HepG2 (cell line): ENCODE data around the gene KIF17. TPM values are rescaled to one million over a fixed set of nuclear protein-coding genes. Genes with fewer than 3 reads are reported as not detected.

Experiments
- BORCS8-MEF2B ChIP-seq: sonication (generic); formaldehyde crosslinking; IDR thresholded peaks from 2 replicates; pipeline ENCODE4 v1.8.0; 2022; ENCODE audit warnings: mild to moderate bottlenecking, missing genetic modification reagents
- CBX1 ChIP-seq: IDR thresholded peaks from one replicate; pipeline ENCODE4 v1.6.1; 2016; ENCODE audit warnings: antibody characterized with exemption, low read depth
- CENPX ChIP-seq: sonication (generic); formaldehyde crosslinking; IDR thresholded peaks from 2 replicates; pipeline ENCODE4 v1.9.0; 2021; ENCODE audit warnings: mild to moderate bottlenecking, missing genetic modification reagents, moderate library complexity
- GFI1 ChIP-seq: sonication (generic); formaldehyde crosslinking; IDR thresholded peaks from 2 replicates; pipeline ENCODE4 v1.5.0; 2020; ENCODE audit warnings: missing genetic modification reagents, mild to moderate bottlenecking, borderline replicate concordance
- HOMEZ ChIP-seq: IDR thresholded peaks from 2 replicates; pipeline ENCODE4 v1.6.1; 2016; ENCODE audit warnings: low read depth
- KAT7 ChIP-seq: IDR thresholded peaks from 2 replicates; pipeline ENCODE4 v1.6.1; 2018; ENCODE audit warnings: borderline replicate concordance, missing compliant biosample characterization
- KLF12 ChIP-seq: sonication (generic); formaldehyde crosslinking; IDR thresholded peaks from 2 replicates; pipeline ENCODE4 v1.4.0; 2020; ENCODE audit warnings: missing genetic modification reagents, borderline replicate concordance
- MZF1 ChIP-seq: sonication (generic); formaldehyde crosslinking; IDR thresholded peaks from 2 replicates; pipeline ENCODE4 v1.8.1; 2023; ENCODE audit warnings: mild to moderate bottlenecking, missing genetic modification reagents, borderline replicate concordance
- SMAD3 ChIP-seq: sonication (generic); formaldehyde crosslinking; IDR thresholded peaks from 2 replicates; pipeline ENCODE4 v1.4.0; 2020; ENCODE audit warnings: missing genetic modification reagents
- SP4 ChIP-seq: sonication (generic); formaldehyde crosslinking; IDR thresholded peaks from 2 replicates; pipeline ENCODE4 v1.8.1; 2023; ENCODE audit warnings: mild to moderate bottlenecking, missing genetic modification reagents
- TERF1 ChIP-seq: sonication (generic); formaldehyde crosslinking; IDR thresholded peaks from 2 replicates; pipeline ENCODE4 v1.8.0; 2022; ENCODE audit warnings: mild to moderate bottlenecking, missing genetic modification reagents, moderate library complexity
- XRCC5 ChIP-seq: fragments of 200-400 bp; formaldehyde crosslinking; optimal IDR thresholded peaks from 2 replicates; pipeline ENCODE3; 2017; ENCODE audit warnings: mild to moderate bottlenecking, low read length
- YEATS2 ChIP-seq: sonication (generic); formaldehyde crosslinking; IDR thresholded peaks from 2 replicates; pipeline ENCODE4 v1.4.0; 2020; ENCODE audit warnings: missing genetic modification reagents, borderline replicate concordance
- ZBTB34 ChIP-seq: sonication (generic); formaldehyde crosslinking; IDR thresholded peaks from 2 replicates; pipeline ENCODE4 v1.8.0; 2022; ENCODE audit warnings: mild to moderate bottlenecking, missing genetic modification reagents
- ZFP82 ChIP-seq: sonication (generic); formaldehyde crosslinking; IDR thresholded peaks from 2 replicates; pipeline ENCODE4 v1.5.1; 2020; ENCODE audit warnings: mild to moderate bottlenecking, missing genetic modification reagents, borderline replicate concordance
- ZNF275 ChIP-seq: sonication (generic); formaldehyde crosslinking; IDR thresholded peaks from 2 replicates; pipeline ENCODE4 v1.8.0; 2022; ENCODE audit warnings: missing genetic modification reagents, mild to moderate bottlenecking, inconsistent platforms, borderline replicate concordance
- ZNF468 ChIP-seq: sonication (generic); formaldehyde crosslinking; IDR thresholded peaks from 2 replicates; pipeline ENCODE4 v1.8.0; 2022; ENCODE audit warnings: mild to moderate bottlenecking, moderate library complexity, missing genetic modification reagents
- ZNF615 ChIP-seq: sonication (generic); formaldehyde crosslinking; IDR thresholded peaks from 2 replicates; pipeline ENCODE4 v1.5.0; 2020; ENCODE audit warnings: mild to moderate bottlenecking, missing genetic modification reagents, borderline replicate concordance
- ZNF709 ChIP-seq: sonication (generic); formaldehyde crosslinking; IDR thresholded peaks from 2 replicates; pipeline ENCODE4 v1.5.0; 2020; ENCODE audit warnings: mild to moderate bottlenecking, missing genetic modification reagents
- ZNF746 ChIP-seq: sonication (generic); formaldehyde crosslinking; IDR thresholded peaks from 2 replicates; pipeline ENCODE4 v1.8.0; 2022; ENCODE audit warnings: mild to moderate bottlenecking, missing genetic modification reagents
- ZXDC ChIP-seq: sonication (generic); formaldehyde crosslinking; IDR thresholded peaks from 2 replicates; pipeline ENCODE4 v1.5.0; 2020; ENCODE audit warnings: mild to moderate bottlenecking, missing genetic modification reagents
- polyA plus RNA-seq, 8 experiments: library from polyadenylated mRNA; depleted of rRNA in 3 of 8; stranded (reverse) in 7 of 8; unstranded in 1 of 8; fragments of >200 nt; fragmentation: Illumina TruSeq in 4 of 8; extraction: Trizol in 4 of 8; gene quantifications; 2 replicates each; pipeline versions ENCODE4 v1.2.1 to v1.2.3, GENCODE V29; 2011 to 2016; ENCODE audit warnings: low read depth in 4 of 8, missing spikeins in 1 of 8, mixed read lengths in 1 of 8; ENCODE audit not compliant: insufficient read depth in 1 of 8
- total RNA-seq, 5 experiments: library from RNA; depleted of rRNA; stranded (reverse); fragments of >200 nt; fragmentation: Illumina TruSeq; extraction: Trizol; gene quantifications; 2 replicates each; pipeline ENCODE4 v1.2.3, GENCODE V29; 2016; ENCODE audit warnings: low read depth in 1 of 5

Gene KIF17
- total and polyA plus RNA-seq, 2 of the 13 experiments (the other 11 are each of a cell fraction or from before 2014, with no cell fraction given), result 0.24 to 0.44 TPM

GRCh38 chr1:20633190-20634064 is 84.4 kb downstream of the KIF17 start, which contains the start of gene PINK1 (continued):
- TF ChIP-seq ZNF615 (CRISPR knock-in tag) (no peak), KAT7 (CRISPR knock-in tag) (no peak; the same call in 1 of the 2 replicates), ZFP82 (CRISPR knock-in tag) (peak; percentile 70; the same call in 1 of the 2 replicates), ZNF746 (CRISPR knock-in tag) (no peak), ZXDC (CRISPR knock-in tag) (no peak), CBX1 (no peak), GFI1 (no peak), SP4 (peak; percentile 80; the same call in 1 of the 2 replicates), XRCC5 (peak; percentile 92), ZNF468 (CRISPR knock-in tag) (no peak), ZNF275 (no peak; the same call in 1 of the 2 replicates), ZNF709 (CRISPR knock-in tag) (no peak), HOMEZ (CRISPR knock-in tag) (peak; percentile 58; the same call in 1 of the 2 replicates), YEATS2 (CRISPR knock-in tag) (0 out of 2 replicates have a peak, but pooled peaks have one; percentile 39), BORCS8-MEF2B (no peak; the same call in none of the 2 replicates), SMAD3 (CRISPR knock-in tag) (peak; percentile 65), CENPX (CRISPR knock-in tag) (no peak), TERF1 (CRISPR knock-in tag) (no peak), ZBTB34 (CRISPR knock-in tag) (no peak), MZF1 (CRISPR knock-in tag) (no peak), KLF12 (CRISPR knock-in tag) (no peak; the same call in 1 of the 2 replicates)
